ENCODE results near the gene TOMM5.

Gene TOMM5

DNA sequence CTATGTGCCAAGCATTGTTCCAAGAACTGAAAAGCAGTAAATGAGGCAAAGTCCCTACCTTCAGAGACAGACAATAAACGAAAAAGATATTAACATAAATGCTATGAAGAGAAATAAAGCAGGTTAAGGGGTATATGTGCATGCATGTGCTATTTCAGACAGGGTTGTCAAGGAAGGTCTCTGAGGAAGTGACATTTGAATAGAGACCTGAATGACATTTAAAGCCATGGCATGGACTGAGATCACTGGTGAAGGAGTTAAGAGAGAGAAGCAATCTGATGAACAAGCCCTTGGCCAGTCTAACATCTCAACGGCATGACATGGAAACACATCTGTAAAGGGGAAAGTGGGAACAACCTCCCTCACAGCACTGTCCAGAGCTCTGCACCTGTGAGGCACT lies 30.7 kb downstream of the TOMM5 start:
- no peak for ATAC-seq

DNA sequence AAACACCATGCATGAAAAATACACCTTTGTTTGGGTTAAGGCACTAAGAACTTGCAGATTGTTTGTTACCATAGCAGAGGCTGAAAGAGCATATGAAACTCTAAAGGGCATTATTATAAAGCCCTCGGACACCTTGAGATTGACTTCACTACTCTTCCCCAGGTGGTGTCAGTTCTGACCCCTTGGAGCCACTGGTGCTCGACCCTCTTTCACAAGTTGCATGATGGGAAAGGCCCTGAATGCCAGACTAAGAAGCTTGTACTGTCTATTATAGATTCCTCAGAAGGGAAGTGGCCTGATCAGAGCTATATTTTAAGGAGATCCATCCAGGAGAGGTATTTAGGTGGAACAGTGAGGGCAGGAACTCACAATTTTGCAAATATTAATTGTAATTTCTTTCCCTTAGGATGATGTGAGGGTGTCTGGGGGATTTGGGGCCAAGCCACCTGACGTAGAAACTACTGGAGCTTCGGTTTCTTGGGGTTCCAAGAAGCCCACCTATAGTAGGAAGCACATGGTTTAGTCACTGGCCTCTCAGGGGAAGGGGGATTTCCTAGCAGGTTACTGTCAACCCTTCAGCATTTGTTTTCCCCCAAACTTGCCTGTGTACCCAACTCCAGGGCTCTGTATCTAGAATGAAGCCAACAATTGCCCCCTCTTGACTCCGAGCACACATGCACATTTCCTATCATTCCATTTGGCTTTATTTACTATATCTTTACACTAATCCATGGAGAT lies 32.4 kb downstream of the TOMM5 start:
- no peak for ATAC-seq

DNA sequence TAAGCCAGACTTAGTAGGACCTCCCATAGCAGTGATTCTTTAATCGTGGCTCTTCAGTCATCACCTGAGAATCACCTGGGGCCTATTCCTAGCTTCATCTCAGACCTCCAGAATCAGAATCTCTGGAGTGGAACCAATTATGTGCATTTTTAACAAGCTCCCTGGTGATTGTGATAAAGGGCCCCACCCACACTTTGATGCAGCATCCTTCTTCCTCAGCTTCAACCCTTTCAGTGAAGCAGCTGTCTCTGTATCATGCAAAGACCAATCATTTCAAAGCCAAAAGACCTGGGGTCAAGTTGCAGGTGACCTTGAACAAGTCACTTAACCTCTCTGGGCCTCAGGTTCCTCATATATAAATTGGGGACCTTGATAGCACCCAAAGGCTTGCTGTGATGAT lies 33.3 kb downstream of the TOMM5 start:
- ATAC-seq, result no peak

DNA sequence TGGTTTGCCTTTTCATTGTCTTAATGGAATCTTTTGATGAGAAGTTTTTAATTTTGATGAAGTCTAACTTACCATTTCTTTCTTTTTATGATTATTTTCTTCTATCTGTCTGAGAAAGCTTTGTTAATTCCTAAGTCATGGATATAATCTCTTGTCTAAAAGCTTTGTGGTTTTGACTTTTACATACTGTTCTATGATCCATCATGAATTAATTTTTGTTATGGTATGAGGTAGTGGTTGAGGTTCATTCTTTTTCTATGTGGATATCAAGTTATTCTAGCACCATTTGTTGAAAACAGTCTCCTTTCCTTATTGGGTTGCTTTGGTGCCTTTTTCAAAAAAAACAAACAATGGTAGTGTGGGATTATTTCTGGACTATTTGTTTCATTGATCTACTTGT lies 36.6 kb downstream of the TOMM5 start:
- no peak for ATAC-seq

DNA sequence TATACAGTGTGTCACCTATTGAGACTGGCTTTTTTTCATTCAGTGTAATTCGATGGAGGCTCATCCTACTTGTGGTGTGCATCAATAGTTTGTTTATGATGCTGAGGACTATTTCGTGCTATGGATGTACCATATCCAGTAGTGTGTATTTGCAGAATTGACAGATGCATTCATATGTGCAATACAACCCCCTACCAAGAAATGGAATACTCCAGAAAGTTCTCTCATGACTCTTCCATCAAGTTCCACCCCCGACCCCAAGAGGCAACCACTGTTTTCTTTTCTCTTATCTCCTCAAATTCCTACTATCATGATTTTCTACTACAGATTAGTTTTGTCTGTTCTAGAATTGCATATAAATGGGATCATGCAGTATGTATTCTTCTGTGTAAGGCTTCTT lies 38.1 kb downstream of the TOMM5 start:
- ATAC-seq, result no peak

DNA sequence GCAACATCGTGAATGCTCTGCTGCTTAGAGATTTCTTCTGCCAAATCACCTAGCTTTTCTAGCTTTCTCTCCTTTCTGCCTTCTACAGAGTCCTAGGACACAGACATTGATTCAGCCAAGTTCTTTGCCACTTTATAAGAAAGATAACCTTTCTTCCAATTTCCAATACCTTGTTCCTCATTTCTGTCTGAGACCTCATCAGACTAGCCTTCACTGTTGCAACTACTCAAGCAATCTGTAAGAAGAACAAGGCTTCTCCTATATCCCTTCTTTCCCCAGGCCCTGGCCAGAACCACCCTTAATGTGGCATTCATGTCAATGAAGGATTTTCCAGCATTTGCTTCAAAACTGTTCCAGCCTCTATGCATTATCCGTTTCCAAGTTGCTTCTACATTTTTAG lies 40.5 kb downstream of the TOMM5 start:
- ATAC-seq, result no peak

DNA sequence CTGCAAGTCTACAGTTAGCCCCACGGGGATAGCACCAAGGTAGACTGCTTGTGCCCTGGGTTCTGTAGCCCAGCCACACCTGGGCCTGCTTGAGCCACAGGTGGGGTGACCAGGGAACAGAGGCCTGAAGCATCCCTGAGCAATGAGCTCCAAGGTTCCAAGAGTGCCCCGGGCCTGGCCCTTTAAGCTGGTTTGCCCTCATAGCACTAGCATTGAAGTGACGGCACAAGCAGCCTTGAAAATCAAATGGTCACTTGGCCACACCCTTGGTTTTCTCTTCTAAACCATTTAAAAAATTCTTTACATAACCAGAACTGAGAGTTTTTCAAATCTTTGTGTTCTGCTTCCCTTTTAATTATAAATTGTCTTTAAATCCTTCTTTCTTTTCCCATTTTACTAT lies 40.9 kb downstream of the TOMM5 start:
- ATAC-seq, result no peak

DNA sequence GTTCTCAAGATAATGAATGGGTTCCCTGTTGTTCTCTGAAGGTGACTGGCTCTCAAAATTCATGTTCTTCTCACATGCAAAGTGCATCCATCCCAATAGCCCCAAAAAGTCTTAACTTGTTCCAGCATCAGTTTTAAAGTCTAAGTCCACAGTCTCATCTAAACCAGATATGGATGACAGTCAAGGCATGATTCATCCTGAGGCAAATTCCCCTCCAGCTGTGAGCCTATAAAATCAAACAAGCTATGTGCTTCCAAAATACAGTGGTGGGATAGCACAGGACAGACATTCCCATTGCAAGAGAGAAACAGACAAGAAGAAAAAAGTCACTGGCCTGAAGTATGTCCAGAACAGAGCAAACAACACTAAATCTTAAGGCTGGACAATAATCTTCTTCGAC lies 41.6 kb downstream of the TOMM5 start:
- ATAC-seq, result no peak

DNA sequence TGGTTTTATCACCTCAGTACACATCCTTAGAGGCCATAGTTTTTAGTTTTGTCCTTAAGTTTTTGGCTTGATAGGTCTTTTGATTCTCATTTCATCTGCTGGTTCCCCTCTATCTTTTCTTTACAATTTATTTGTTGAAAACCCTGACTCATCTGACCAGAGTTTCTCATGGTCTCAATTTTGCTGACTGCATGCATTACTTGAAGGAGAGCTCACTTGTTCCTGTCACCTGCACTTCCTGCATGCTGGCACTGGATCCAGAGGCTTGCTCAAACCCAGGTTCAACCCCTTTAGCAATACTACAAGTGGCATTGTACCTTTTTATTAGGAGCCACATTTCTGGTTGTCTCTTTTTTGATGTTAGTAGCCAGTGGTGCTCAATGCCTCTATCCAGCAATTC lies 42.9 kb downstream of the TOMM5 start:
- no peak for ATAC-seq

DNA sequence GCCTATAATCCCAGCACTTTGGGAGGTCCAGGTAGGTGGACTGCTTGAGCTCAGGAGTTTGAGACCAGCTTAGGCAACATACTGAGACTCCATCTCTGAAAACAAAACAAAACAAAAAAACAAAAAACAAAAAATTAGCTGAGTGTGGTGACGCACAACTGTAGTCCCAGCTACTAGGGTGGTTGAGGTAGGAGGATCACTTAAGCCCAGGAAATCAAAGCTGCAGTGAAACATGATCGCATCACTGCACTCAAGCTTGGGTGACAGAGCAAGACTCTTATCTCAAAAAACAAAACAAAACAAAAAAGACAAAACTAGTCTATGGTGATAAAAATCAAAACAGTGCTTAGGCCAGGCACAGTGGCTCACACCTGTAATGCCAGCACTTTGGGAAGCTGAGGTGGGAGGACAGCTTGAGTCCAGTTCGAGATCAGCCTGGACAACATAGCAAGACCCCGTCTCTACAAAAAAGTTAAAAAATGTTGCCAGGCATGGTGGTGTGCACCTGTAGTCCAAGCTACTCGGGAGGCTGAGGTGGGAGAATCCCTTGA lies 45.0 kb downstream of the TOMM5 start:
- ATAC-seq, result no peak

DNA sequence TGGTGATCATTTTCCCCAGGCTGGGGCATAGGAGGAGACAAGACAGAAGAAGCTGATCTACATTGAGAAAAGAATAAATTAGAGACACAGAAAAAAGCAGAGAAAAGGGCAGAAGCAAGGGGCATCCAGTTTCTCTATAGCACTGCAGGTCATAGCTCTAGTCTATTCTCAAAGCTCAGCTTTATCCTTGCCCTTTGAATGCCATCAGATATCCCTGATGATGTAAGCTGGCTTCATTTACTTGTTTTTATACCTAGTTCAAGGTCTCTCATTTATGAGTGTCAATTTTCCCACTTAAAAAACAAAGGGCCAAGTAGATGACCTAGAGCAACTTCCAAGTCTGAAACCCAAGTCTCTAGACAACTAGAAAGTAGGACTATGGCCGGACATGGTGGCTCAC lies 48.9 kb downstream of the TOMM5 start:
- no peak for ATAC-seq

DNA sequence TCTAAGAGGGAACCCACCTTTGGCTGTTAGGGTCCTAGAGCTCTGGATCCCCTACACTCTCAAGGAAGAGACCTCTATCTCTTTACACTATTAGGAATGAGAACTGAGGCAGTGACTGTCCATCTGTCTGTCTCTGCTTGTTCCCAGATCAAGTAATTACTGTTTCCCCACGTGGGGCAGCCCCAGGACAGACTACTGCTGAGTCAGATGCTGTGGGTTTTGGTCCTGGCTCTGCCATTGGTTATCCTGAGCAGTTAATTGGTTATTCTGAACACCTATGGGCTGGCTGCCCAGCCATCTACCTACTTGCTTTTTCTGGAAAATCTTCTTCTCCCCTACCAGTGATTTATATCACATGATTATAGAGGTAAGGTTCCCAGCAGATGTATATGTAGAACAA lies 49.5 kb downstream of the TOMM5 start:
- ATAC-seq, result no peak

DNA sequence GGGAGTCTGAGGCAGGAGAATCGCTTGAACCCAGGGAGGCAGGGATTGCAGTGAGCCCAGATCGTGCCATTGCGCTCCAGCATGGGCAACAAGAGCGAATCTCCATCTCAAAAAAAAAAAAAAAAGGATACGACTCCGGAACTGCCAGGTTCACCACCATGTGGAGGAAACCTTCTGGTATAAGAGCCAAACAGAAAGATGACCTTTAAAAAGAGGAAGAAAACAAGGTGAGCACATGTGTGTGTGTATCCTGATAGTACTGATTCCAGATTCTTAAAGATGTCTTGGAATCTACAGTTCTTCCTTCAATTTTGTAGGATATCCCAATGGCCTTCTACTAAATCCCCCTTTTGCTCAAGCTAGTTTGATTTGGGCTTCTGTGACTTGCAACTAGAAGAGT lies 49.9 kb downstream of the TOMM5 start:
- ATAC-seq, result no peak

DNA sequence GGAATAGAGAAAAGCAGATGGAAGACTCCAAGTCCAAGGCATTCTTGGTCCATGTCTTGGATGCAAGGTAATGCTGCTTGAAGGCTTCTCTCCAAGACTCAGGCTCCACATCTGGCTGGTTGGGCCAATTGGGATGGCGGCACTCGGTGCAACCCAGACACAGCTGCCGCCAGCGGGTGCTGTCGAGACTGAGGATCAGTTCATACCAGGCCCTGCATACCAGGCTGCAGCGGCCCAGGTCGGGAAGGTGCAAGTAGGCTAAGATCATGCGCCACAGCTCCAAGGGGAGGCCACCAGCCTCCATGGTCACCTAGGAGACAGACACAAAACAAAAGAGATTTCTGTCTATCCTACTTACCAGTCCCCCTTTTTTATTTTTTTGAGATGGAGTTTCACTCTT lies 50.9 kb downstream of the TOMM5 start:
- ATAC-seq, result no peak

DNA sequence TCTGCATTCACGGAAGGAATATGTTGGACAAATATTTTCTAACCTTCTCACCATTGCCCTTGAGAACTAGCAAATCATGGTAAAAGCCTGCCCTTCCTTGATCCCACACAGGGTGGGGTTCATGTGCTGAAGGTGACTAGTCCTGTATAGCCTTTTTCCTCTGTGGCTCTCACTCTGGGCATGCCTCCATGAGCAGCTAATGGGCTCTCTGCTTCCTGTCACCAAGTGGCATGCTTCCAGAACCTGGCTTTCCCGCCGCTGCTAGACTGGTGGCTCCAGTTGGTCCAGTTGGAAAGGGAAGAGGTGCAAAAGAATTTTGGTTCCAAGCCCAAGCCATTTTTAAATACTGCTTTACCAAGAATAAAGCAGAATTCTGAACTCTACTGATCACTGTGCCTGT lies 51.8 kb downstream of the TOMM5 start:
- ATAC-seq, result no peak

DNA sequence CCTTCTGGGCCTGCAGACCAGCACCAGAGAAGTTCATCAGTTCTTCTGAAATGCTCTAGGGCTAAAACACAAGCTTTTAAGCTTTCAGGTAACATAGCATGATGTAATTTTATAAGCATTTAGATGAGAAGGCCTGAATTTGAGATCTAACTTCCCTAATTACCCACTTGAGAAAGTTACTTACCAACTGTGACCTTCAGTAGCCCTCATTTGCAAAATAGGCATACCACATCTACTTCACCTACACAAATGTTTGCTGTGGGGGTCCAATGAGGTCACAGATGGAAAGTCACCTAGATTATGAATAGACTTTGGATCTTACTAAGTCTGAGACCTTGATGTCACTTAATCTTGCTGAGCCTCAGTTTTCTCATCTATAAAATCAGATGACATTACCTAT lies 52.8 kb downstream of the TOMM5 start:
- no peak for ATAC-seq

Measured in activated CD4-positive, CD25-positive, alpha-beta regulatory T cell treated with anti-CD3 and anti-CD28 coated beads, Interleukin-2, amount 50 U/mL, for 24 hours (primary cell).